Nephron (organoid): ENCODE measurements around the gene IKZF4.
A peak's percentile ranks its signal among the peaks of the same experiment; 100 is the strongest.
"Not testable (repeated sequence)": the region's sequence is repeated elsewhere in the genome, so short reads cannot be mapped to it uniquely, and the experiment has no call there.

Experiments
- H3K27ac Mint-ChIP-seq, 3 experiments: 2 replicates each; pipeline ENCODE4 v1.8.0; 2020; ENCODE audit warnings: mixed read lengths in 3 of 3, mild to moderate bottlenecking in 2 of 3, moderate library complexity in 1 of 3
- H3K27me3 Mint-ChIP-seq: 2 replicates; pipeline ENCODE4 v1.8.0; 2021; ENCODE audit warnings: low read depth, mild to moderate bottlenecking, moderate library complexity, mixed read lengths
- H3K36me3 Mint-ChIP-seq: 2 replicates; pipeline ENCODE4 v1.8.0; 2020; ENCODE audit warnings: low read depth, mixed read lengths
- H3K4me1 Mint-ChIP-seq: 2 replicates; pipeline ENCODE4 v1.8.0; 2020; ENCODE audit warnings: mixed read lengths
- H3K4me3 Mint-ChIP-seq, 3 experiments: 2 replicates each; pipeline ENCODE4 v1.8.0; 2020; ENCODE audit warnings: mild to moderate bottlenecking in 3 of 3, mixed read lengths in 3 of 3, moderate library complexity in 2 of 3
- H3K9me3 Mint-ChIP-seq: 2 replicates; pipeline ENCODE4 v1.8.0; 2020; ENCODE audit warnings: mixed read lengths
- TF ChIP-seq, protein P1 (sequence below), 3 experiments: fragments of 200-600 bp; sonication (generic); IDR thresholded peaks; one replicate each; pipeline ENCODE4 v1.5.0; 2021; ENCODE audit warnings: antibody characterized with exemption in 3 of 3; ENCODE audit not compliant: unreplicated experiment in 3 of 3

Gene IKZF4

DNA sequence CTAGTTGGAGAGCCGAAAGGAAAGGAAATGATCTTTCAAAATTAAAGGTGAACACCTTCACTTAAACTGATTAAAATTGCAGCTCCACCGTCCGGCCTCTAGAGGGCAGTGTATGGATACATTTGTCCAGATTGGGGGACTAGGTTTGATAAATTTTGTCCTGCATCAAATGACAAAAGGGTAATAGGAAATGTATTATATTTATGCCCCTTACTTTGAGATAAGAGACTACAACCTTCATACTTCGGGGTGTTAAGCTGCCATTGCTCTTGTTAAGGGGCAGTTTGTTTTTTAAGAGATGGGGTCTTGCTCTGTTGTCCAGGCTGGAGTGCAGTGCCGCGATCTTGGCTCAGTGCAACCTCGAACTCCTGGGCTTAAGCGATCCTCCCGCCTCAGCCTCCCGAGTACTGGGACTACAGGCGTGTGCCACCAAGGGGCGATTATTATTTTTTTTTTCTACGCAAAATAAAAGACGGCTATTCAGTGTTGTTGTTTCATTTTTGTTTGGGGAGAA is 24.6 kb upstream of the IKZF4 start:
- H3K36me3 Mint-ChIP-seq: peaks cover 37% of the 10 kb centered on the region
- peak overlapping the region; percentile 81 to 98 (median 96) for H3K27ac Mint-ChIP-seq
- peaks cover 4% of the 10 kb centered on the region for H3K4me1 Mint-ChIP-seq
- H3K9me3 Mint-ChIP-seq: no peaks in the 10 kb centered on the region
- H3K4me3 Mint-ChIP-seq: peak overlapping the region; percentile 93 to 99 (median 98)
- no peaks in the 10 kb centered on the region for H3K27me3 Mint-ChIP-seq
- TF ChIP-seq, protein P1, sequence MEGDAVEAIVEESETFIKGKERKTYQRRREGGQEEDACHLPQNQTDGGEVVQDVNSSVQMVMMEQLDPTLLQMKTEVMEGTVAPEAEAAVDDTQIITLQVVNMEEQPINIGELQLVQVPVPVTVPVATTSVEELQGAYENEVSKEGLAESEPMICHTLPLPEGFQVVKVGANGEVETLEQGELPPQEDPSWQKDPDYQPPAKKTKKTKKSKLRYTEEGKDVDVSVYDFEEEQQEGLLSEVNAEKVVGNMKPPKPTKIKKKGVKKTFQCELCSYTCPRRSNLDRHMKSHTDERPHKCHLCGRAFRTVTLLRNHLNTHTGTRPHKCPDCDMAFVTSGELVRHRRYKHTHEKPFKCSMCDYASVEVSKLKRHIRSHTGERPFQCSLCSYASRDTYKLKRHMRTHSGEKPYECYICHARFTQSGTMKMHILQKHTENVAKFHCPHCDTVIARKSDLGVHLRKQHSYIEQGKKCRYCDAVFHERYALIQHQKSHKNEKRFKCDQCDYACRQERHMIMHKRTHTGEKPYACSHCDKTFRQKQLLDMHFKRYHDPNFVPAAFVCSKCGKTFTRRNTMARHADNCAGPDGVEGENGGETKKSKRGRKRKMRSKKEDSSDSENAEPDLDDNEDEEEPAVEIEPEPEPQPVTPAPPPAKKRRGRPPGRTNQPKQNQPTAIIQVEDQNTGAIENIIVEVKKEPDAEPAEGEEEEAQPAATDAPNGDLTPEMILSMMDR (IDR thresholded peaks at IDR 0.05; ENCODE audit: unreplicated experiment in 3 of 3): peak; percentile 75 to 86 (median 80)

DNA sequence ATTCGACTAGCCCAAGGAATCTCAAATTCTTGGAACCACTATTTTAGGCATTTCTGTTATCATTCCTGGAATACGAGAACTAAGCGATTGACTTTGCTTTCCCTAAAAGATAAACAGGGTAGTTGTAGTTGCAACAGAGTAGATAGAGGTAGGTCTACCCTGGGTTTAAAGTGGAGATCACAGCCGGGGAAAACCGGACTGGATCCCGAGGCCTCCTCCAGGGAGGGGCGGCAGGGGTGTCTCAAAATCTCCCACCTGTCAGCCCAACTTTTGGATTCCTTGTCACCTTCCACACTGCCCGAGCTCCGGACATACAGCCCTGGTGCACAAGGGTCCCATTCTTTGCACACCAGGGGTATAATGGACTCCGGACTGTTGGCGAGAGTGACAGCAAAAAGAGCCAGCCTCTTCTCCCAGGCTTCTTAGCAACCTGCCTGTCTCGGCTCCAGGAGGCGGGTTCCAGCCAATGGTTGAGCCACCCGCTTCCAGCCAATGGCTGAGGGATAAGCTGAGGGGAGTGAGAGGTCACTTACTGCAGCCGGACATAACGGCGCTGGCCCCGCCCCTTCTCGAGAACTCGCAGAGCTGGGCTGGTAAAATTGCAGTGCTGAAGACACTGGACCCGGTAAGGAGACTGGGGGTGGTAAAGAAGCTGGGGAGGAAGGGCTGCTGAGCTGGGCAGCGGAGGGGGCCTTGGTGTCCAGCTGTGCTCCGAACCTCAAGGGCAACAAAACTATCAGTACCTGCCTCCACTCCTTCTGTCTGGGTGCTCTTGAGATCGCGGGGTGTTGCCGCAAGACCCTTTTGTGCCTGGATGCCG is 23.9 kb upstream of the IKZF4 start, which contains the start of gene SUOX:
Gene SUOX, plus strand, starts transcription at position 562 of the 820 bp plus-strand sequence. CDS start 4,946 bp downstream, outside the sequence.
- H3K9me3 Mint-ChIP-seq: no peaks in the 10 kb centered on the region
- H3K27me3 Mint-ChIP-seq: no peaks in the 10 kb centered on the region
- peak within 1 kb of the TSS; percentile 81 to 98 (median 96) for H3K27ac Mint-ChIP-seq
- TF ChIP-seq, protein P1 (IDR thresholded peaks at IDR 0.05; ENCODE audit: unreplicated experiment in 3 of 3): no peak
- peaks cover 4% of the 10 kb centered on the region for H3K4me1 Mint-ChIP-seq
- peak within 1 kb of the TSS; percentile 93 to 99 (median 98) for H3K4me3 Mint-ChIP-seq
- peaks cover 37% of the 10 kb centered on the region for H3K36me3 Mint-ChIP-seq

DNA sequence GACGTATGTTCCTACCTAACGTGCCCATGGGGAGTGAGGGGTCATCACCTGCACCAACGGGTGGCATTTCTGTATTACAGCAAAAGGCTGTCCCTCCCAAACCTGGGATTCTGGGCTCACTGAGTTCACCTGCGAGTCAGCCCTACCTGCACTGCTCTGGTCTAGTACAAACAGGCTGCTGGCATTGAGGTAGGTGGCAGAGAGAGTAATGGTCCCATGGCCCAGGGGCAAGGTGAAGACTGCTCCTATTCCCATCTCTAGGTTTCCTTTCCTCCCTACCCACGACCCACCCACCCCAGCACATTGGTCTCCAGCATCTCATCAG is 23.3 kb upstream of the IKZF4 start:
- TF ChIP-seq, protein P1 (IDR thresholded peaks at IDR 0.05; ENCODE audit: unreplicated experiment in 3 of 3): no peak
- H3K27me3 Mint-ChIP-seq: no peaks in the 10 kb centered on the region
- peak overlapping the region; percentile 81 to 98 (median 96) for H3K27ac Mint-ChIP-seq
- H3K9me3 Mint-ChIP-seq: no peaks in the 10 kb centered on the region
- H3K4me3 Mint-ChIP-seq: peak overlapping the region; percentile 93 to 99 (median 98)
- peaks cover 37% of the 10 kb centered on the region for H3K36me3 Mint-ChIP-seq
- H3K4me1 Mint-ChIP-seq: peaks cover 4% of the 10 kb centered on the region

DNA sequence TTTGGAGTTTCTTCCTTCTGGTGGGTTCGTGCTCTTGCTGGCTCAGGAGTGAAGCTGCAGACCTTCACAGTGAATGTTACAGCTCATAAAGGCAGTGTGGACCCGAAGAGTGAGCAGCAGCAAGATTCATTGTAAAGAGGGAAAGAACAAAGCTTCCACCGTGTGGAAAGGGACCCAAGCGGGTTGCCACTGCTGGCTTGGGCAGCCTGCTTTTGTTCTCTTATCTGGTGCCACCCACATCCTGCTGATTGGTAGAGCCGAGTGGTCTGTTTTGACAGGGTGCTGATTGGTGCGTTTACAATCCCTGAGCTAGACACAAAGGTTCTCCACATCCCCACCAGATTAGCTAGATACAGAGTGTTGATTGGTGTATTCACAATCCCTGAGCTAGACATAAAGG is 21.3 kb upstream of the IKZF4 start:
- not testable (repeated sequence) for H3K27me3 Mint-ChIP-seq, H3K9me3 Mint-ChIP-seq
- H3K4me3 Mint-ChIP-seq: peak overlapping the region; percentile 56 to 78 (median 78)

DNA sequence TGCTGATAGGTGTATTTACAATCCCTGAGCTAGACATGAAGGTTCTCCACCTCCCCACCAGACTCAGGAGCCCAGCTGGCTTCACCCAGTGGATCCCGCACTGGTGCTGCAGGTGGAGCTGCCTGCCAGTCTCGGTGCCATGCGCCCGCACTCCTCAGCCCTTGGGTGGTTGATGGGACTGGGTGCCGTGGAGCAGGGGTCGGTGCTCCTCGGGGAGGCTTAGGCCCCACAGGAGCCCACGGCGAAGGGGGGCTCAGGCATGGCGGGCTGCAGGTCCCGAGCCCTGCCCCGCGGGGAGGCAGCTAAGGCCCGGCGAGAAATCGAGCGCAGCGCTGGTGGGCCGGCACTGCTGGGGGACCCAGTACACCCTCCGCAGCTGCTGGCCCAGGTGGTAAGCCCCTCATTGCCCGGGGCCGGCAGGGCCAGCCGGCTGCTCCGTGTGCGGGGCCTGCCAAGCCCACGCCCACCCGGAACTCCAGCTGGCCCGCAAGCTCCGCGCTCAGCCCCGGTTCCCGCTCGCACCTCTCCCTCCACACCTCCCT is 20.8 kb upstream of the IKZF4 start:
- not testable (repeated sequence) for H3K27me3 Mint-ChIP-seq, H3K4me3 Mint-ChIP-seq, H3K9me3 Mint-ChIP-seq, H3K4me1 Mint-ChIP-seq, H3K27ac Mint-ChIP-seq
- H3K36me3 Mint-ChIP-seq: peaks cover 45% of the 10 kb centered on the region

More for the DNA sequence above, 21.3 kb upstream of the IKZF4 start:
- H3K4me1 Mint-ChIP-seq: not testable (repeated sequence)
- H3K27ac Mint-ChIP-seq: peak overlapping the region in 1 of 3 experiments; percentile 41
- H3K36me3 Mint-ChIP-seq: peaks cover 39% of the 10 kb centered on the region

DNA sequence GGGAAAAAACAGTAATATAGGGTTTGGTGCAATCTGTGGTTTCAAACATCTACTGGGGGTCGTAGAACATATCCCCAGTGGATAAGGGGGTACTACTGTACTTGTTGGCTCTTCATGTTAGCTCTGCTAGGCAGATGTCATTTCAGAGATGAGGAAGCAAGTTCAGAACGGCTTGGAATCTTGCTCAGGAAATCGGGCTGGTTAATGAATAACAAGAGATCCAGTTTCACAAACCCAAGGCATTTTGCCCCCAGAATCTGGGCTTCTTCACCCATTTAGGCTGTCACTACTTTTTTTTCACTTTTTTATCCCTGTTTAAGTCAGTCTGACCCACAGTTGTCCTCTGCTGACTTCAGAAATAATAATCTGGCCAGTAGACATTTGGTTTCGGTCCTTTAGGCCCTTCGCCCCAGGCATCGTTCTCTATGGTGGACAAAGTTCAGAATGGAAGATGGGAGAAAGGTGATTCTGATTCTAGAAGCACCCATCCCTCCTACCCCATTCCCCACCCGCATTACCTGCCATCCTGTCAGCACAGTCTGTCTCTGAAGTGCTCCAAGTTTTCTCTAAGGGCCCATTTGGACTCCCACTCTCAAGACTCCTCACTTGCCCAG is 19.2 kb upstream of the IKZF4 start:
- peak overlapping the region in 2 of 3 experiments; percentile 8 to 45 for H3K4me3 Mint-ChIP-seq
- peaks cover 4% of the 10 kb centered on the region for H3K4me1 Mint-ChIP-seq
- peak overlapping the region; percentile 80 to 90 (median 83) for H3K27ac Mint-ChIP-seq
- TF ChIP-seq, protein P1 (IDR thresholded peaks at IDR 0.05; ENCODE audit: unreplicated experiment in 3 of 3): no peak
- H3K27me3 Mint-ChIP-seq: no peaks in the 10 kb centered on the region
- H3K36me3 Mint-ChIP-seq: peaks cover 44% of the 10 kb centered on the region
- no peaks in the 10 kb centered on the region for H3K9me3 Mint-ChIP-seq

DNA sequence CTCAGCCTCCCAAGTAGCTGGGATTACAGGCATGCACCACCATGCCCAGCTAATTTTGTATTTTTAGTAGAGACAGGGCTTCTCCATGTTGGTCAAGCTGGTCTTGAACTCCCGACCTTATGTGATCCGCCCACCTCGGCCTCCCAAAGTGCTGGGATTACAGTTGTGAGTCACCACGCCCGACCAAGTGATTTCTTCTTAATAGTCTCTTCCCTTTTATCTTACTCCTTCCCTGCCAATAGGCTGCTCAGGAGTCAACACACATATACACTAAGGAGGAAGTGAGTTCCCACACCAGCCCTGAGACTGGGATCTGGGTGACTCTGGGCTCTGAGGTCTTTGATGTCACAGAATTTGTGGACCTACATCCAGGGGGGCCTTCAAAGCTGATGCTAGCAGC is 17.5 kb upstream of the IKZF4 start:
- peaks cover 44% of the 10 kb centered on the region for H3K36me3 Mint-ChIP-seq
- not testable (repeated sequence) for H3K9me3 Mint-ChIP-seq, H3K27ac Mint-ChIP-seq, H3K27me3 Mint-ChIP-seq
- H3K4me3 Mint-ChIP-seq: peak overlapping the region in 1 of 3 experiments; percentile 5
- H3K4me1 Mint-ChIP-seq: peaks cover 11% of the 10 kb centered on the region
